HG03520 (cell line): ENCODE measurements around the gene TIPIN.
"Not testable (repeated sequence)": the region's sequence is repeated elsewhere in the genome, so short reads cannot be mapped to it uniquely, and the experiment has no call there.

ENCODE experiments used
- ATAC-seq: cut with Tn5 transposase; IDR thresholded peaks from one replicate; pipeline ENCODE4 v1.9.1; 2021; ENCODE audit warnings: mild to moderate bottlenecking, moderate library complexity; ENCODE audit not compliant: unreplicated experiment

The TIPIN gene

GRCh38 chr15:66304425-66304824, 52.1 kb downstream of the TIPIN start:
- not testable (repeated sequence) for ATAC-seq

DNA sequence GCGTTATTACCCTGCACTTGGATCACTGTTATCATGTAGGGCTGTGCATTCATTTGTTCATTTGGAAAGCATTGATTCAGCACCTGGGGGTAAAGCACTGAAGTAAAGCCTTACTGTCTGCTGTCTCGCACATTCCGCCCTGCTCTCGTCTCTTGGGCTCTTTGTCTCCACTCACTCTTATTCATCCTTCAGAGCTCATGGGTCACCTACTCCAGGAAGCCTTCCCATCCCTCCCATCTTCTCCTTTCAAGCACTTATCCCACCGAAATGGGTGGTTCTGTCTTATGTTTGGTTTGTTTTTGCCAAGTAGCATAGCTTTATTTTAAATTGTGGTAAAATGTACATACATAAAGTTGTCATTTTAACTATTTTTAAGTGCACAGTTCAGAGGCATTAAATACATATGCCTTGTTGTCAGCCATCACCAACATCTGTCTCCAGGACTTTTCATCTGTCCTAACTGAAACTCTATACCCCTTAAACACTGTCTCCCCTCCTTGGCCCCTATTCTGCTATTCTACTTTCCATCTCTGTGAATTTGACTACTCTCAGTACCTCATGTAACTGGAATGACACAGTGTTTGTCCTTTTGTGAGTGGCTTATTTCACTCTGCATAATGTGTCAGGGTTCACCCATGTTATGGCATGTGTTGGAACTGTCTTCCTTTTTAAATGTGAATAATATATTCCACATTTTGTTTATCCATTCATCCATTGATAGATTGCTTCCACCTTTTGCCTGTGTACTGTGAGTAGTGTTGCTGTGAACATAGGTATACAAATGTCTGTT, 53.8 kb downstream of the TIPIN start:
- ATAC-seq, result no peak

DNA sequence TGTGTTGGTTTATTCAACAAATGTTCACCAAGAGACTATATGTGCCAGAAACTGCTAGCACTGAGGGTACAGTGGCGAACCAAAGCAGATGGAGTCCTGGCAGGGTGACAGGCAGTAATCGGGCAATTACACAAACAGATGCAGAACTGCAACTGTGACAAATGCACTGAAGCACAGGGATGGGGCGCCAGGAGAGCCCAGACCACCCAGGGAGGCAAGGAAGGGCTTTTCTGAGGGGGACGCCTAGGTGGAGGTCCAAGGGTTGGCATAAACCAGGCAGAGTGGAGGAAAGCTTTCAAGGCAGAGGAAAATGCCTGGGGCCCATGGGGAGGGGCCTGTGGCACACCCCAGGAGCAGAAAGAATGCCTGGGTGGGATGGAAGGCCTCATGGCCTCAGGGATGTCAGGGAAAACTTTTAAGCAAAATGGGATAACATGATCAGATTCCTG, 57.7 kb downstream of the TIPIN start:
- no peak for ATAC-seq

- no peak for ATAC-seq
Observed at GRCh38 chr15:66296186-66296585, 60.3 kb downstream of the TIPIN start.

GRCh38 chr15:66294932-66295235, 61.6 kb downstream of the TIPIN start:
- ATAC-seq, result no peak

- no peak for ATAC-seq
Observed at GRCh38 chr15:66294157-66294931, 62.1 kb downstream of the TIPIN start.

DNA sequence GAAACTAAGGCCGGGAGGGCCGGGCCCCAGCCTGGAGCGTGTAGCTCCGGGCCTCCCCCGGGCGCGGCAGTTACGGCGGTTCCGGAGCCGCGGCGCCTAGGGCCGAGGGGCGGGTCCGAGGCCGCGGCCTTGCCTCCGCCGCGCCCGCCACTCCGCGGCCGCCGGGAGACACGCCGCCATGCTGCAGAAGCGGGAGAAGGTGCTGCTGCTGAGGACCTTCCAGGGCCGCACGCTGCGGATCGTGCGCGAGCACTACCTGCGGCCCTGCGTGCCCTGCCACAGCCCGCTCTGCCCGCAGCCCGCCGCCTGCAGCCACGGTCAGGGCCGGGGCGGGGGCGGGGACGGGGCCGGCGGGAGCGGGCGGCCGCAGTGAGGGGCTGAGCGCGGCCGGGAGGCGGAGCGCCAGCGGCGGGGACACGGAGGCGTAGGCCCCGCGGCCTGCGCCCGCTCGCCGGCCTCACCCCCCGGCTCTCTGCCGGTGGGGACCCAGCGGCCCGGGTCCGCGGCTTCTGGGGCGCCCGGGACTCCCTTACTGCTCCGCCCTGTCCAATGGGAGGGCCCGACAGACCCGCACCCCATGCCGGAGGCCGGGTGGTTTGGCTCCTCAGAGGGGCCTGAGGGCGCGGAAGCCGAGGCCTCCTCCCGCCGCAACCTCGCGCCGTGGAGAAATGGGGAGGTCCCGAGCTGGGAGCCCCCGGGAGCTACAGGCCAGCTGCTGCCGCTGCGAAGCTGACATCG, 62.9 kb downstream of the TIPIN start, which contains the start of gene DIS3L:
DIS3L (plus strand) TSS at position 150 of the 738 bp plus-strand sequence; CDS start at position 179, 29 bp downstream.
- peak; percentile 60 for ATAC-seq

GRCh38 chr15:66292571-66293418, 63.7 kb downstream of the TIPIN start:
- no peak for ATAC-seq

- ATAC-seq, result no peak
Observed at GRCh38 chr15:66291816-66292570, 64.5 kb downstream of the TIPIN start.

- no peak for ATAC-seq
Observed at GRCh38 chr15:66290518-66290917, 66.0 kb downstream of the TIPIN start.

GRCh38 chr15:66290007-66290406, 66.5 kb downstream of the TIPIN start:
- ATAC-seq, result no peak

DNA sequence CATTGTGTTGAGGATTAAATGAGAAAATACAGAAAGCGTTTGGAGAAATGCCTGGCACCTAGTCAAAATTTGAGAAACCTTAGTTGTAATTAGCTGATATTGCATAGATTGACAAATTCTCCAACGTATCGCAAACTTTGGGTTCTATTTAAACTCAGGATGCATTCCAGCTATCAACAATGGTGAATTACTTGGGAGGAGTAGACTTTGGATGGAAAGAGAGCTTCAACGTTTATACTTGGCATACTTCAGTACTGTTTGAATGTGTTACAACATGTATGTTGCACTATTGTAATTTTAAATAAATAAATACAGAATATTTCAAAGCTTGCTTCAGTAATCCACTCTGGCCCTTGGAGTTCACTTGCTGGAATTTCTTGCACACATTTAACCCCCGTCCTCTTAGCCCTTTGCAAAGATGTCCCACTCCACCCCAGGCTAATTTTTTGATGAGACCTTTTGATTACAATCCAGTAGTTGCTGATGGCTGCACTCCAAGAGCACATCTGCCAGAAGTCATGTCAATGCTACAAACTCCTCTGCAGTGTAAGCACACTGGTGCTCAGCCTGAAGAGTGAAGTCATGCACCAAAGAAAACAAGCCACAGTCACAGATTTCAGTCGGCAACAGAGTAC, 67.8 kb downstream of the TIPIN start:
- no peak for ATAC-seq

DNA sequence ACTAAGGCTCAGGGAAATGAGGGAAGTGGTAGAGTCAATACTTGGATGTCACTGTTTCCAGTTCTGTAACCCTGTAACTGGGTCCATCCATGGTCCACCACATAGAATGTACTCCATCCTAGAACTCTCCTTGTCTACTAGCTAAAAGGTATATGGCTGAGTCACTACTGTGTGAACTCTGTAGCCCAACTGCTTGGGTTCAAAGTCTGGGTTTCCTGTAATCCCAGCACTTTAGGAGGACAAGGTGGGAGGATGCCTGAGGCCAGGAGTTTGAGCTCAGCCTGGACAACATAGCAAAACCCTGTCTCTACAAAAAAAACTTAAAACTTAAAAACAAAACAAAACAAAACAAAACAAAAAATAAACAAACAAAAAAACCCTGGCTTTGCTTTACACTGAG, 68.4 kb downstream of the TIPIN start:
- ATAC-seq, result no peak

DNA sequence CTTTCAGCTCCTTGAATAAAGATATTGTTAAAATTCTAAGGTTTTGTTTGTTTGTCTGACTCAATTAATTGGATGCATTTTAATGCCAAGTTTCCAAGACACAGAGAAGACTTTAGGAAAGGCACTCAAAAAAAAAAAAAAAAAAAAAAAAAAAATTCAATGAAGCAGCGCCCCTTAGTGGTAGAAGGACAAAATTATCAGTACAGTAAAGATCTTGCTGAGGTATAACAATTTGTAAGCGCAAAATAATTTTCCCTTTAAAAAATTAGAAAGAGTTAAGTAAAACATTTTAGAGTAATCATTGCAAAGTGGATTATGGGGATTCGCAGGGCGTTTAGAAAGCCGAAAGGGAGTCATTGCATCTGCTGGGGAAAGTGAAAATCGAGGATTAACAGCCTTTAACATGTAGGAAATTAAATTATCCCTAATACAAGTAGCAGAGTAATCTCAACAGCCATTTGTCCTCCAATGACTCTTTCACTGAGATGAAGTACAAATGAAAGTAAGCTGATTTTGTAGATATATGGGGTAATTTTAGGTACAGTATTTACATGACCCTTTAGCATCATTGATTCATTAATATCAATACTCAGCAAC, 68.9 kb downstream of the TIPIN start:
- ATAC-seq, result no peak
